GM21737 (cell line): ENCODE data around the gene SLC44A5.
"Not testable (repeated sequence)": the region's sequence is repeated elsewhere in the genome, so short reads cannot be mapped to it uniquely, and the experiment has no call there.

Experiments
- ATAC-seq: cut with Tn5 transposase; IDR thresholded peaks from one replicate; pipeline ENCODE4 v1.9.1; 2021; ENCODE audit warnings: mild to moderate bottlenecking, moderate library complexity; ENCODE audit not compliant: unreplicated experiment

The SLC44A5 gene

DNA sequence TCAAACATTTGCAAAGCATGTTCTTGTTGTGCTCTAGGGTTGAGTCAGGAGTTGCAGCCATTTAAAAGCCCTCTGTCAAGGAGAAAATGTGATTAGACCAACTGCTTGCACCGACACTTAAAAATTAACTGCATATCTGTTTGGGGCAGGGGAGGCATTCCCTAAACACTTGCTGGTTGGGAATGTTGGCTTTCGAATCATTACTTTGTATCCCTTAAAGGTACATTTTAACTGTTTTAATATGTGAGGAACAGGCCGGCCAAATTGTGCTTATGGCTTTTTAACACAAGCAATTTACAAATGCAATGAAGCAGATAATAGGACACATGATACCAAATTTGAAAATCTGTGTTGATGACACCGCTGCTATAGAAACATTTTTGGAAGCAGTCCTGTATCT lies 317.6 kb downstream of the SLC44A5 start:
- no peak for ATAC-seq

DNA sequence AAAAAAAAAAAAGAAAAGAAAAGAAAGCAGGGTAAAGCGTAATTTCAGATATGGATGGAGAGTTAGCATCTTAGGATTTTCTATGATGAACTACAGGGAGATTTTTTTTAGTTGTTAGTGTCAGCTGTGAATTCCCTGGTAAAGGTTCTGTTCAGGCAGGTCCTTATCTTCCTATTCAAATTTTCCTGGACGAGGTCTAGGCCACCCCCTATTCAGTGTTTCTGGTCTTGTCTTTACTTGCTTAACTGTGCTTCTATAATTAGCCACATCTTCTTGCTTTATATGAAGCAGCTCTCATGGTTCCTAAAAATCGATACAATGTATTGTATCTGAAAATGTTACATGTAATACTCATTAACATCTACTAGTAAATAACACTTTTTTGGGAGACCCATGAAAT lies 318.9 kb downstream of the SLC44A5 start:
- no peak for ATAC-seq

DNA sequence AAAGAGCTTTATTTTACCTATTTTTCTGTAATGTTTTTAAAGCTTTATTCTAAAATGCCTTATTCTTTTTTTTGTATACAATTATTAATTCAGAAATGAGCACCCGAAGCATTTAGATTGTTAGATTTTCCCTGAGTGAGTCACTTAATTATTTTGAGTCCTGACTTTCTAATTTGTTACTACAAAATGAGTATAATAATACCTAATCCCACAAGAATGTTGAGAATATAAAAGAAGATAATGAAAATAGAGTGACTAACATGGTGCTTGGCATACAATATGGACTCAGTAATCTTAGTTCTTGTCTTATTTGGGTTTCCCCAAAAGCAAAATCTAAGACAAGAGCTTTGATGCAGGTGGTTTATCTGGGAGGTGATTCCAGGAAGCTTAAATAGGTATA lies 334.5 kb downstream of the SLC44A5 start:
- ATAC-seq: no peak

DNA sequence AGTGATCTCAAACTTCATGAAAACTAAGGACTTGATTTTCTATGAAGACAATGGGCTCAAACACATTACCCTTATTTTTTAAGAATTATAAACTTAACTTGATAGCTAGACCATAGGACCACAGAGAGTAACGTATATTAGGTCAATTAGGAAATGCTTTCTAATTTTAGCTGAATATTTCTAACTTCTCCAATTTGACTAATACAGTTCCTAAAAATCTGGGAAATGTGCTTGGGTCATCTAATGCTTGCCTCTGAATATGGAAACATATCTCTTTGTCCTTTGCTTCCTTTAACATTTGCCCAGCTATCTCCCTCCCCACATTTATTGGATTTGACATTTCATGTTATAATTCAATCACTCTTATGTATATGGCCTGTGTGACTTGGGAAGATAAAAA lies 335.3 kb downstream of the SLC44A5 start:
- no peak for ATAC-seq

DNA sequence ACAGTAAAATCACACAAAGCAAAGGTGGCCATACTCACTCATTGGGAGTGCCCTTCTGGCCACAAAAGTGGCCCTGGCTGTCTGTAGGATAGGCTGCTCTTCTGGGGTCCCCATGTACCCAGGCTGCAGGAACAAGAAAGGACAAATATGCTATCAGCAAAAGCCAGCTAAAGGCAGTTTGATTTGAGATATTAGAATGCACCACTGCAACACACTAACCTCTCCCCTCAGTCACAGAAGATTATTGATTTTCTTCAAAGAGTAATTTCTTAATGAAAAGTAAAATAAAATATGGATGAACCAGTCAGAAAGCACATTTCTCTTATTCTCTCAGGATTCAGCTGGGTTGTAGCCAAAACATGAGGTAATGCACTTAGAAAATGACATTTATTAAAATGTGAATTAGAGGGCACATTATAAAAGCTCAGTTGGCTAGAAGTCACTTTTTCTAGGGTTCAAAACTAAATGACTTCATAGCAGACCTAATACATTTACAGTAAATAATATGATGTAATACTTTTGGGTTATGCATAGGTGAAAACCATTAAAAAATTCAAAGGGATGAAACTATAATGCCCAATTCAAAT lies 335.9 kb downstream of the SLC44A5 start:
- ATAC-seq: no peak

DNA sequence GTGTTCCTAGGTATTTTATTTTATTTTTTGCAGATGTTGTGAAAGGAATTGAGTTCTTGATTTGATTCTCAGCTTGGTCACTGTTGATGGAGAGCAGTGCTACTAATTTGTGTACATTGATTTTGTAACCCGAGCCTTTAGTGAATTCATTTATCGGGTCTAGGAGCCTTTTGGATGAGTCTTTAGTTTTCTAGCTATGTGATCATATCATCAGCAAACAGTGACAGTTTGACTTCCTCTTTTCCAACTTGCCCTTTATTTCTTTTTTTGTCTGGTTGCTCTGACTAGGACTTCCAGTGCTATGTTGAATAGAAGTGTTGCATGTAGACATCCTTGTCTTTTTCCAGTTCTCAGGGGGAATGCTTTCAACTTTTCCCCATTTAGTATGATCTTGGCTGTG lies 337.8 kb downstream of the SLC44A5 start:
- ATAC-seq: no peak

DNA sequence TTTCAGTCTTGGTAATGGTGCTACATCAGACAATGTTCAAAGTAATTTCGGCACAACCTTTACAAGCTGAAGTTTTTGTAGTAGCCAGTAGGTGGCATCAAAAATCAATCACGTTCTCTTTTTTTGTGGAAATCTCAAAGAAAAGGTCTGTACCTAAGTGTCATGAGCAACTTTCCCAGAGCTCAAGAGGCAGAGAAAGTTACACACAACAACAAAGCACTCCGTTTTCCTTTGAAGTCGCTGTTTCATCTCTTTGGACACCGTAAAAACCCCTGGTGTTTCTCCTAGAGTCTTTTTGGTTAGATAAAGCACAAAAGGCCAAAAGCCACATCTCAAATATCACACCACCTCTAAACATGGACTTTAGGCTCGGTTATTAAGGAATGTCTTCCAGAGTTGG lies 345.1 kb downstream of the SLC44A5 start:
- ATAC-seq: no peak

DNA sequence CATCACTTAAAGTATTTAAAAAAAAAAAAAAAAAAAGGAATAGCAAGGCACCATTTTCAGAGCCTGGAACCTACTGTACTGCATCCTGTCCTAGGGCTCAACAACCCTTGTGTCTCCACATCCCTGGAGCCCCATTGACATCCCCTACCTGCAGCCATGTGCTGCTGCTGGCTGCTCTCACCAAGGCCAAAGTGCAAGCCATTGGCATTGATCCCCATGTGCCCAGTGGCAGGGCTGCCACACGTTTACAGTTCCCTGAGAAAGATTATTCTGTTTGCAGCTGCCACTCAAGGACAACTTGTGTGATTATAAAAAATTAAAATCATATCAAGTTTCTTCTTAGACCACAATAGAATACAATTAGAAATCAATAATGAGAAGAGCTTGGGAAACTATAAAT lies 346.8 kb downstream of the SLC44A5 start:
- ATAC-seq: no peak

DNA sequence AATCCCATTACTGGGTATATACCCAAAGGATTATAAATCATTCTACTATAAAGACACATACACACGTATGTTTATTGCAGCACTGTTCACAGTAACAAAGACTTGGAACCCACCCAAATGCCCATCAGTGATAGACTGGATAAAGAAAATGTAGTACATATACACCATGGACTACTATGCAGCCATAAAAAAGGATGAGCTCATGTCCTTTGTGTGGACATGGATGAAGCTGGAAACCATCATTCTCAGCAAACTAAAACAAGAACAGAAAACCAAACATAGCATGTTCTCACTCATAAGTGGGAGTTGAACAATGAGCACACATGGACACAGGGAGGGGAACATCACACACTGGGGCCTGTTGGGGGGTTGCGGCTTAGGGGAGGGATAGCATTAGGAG lies 347.3 kb downstream of the SLC44A5 start:
- ATAC-seq: not testable (repeated sequence)

DNA sequence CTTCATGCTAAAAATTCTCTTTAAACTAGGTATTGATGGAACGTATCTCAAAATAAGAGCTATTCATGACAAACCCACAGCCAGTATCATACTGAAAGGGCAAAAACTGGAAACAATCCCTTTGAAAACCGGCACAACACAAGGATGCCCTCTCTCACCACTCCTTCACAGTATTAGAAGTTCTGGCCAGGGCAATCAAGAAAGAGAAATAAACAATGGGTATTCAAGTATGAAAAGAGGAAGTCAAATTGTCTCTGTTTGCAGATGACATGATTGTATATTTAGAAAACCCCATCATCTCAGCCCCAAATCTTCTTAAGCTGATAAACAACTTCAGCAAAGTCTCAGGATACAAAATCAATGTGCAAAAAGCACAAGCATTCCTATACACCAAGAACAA lies 349.0 kb downstream of the SLC44A5 start:
- not testable (repeated sequence) for ATAC-seq

DNA sequence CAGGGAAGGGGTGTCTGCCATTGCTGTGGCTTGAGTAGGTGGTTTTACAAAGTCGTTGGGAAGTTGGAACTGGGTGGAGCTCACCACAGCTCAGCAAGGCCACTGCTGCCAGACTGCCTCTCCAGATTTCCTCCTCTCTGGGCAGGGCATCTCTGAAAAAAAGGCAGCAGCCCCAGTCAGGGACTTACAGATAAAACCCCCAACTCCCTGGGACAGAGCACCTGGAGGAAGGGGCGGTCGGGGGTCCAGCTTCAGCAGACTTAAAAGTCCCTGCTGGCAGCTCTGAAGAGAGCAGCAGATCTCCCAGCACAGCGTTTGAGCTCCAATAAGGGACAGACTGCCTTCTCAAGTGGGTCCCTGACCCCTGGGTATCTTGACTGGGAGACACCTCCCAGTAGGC lies 352.6 kb downstream of the SLC44A5 start:
- ATAC-seq: no peak

DNA sequence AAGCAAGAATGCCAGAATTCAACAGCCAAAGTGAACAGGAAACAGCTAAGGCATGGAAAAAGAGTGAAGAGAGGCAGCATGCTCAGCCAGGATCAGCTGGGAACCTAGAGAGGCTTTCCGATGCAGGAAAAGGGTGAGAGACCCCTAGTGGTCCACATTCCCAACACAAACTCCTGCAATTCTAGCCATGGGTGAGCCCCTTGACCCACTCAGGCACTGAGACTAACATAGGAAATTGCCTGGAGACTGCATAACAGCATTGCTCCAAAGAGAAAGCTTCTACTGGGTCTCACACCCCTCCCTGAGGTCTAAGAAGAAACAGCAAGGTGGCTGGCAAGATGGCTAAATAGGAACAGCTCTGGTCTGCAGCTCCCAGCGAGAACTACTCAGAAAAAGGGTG lies 353.5 kb downstream of the SLC44A5 start:
- no peak for ATAC-seq

DNA sequence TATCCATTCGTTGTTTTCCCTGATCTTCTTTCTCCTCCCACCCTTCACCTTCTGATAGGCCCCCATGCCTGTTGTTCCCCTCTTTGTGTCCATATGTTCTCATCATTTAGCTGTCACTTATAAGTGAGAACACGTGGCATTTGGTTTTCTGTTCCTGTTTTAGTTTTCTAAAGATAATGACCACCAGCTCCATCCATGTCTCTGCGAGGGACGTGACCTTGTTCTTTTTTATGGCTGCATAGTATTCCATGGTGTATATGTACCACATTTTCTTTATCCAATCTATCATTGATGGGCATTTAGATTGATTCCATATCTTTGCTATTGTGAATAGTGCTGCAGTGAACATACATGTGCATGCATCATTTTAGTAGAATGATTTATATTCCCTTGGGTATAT lies 360.8 kb downstream of the SLC44A5 start:
- ATAC-seq: not testable (repeated sequence)

DNA sequence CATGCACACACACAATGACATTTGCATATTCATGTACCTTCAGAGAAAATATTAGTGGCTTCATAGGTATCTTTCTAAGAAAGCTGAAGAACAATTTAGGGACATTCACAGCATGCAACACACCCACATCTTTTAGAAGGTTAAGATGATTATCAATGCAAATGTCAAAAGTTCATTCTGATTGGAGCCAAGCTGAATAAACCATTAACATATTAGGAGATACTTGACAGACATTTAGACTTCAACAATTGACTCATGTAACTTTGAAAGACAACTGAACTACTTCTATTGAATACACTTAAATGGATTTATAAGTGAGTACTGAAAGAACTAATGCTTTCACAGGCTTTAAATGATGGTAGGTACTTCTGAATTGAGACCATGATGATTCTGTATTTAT lies 365.7 kb downstream of the SLC44A5 start:
- ATAC-seq: no peak

DNA sequence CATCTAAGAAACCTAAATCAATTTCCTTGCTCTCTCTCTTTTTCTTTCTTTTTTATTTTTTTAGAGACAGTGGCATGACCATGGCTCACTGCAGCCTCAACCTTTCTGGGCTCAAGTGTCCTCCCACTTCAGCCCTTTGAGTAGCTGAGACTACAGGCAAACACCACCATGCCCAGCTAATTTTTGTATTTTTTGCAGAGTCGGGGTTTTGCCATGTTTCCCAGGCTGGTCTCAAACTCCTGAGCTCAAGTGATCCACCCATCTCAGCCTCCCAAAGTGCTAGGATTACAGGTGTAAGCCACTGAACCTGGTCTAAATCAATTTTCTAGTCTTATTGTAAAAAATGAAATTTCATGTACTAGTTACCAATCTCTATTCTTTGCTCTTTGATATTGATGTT lies 367.8 kb downstream of the SLC44A5 start:
- no peak for ATAC-seq

DNA sequence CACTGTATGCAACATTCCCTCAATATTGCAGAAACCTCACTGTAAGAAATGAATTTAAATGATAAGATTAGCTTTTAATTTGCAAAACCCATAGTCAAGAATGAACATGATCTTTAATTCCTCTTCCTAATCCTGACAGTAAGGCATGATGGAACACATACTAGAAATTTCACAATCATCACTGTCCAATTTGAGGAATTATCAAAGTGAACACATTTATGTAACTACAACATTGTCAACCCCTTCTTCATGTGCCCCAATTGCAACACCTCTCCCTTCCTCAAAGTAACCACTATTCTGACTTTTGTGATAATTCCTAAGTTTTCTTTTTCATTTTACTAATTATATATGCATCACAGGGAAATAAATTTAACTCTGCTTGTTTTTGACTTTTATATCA lies 373.6 kb downstream of the SLC44A5 start:
- ATAC-seq: no peak

DNA sequence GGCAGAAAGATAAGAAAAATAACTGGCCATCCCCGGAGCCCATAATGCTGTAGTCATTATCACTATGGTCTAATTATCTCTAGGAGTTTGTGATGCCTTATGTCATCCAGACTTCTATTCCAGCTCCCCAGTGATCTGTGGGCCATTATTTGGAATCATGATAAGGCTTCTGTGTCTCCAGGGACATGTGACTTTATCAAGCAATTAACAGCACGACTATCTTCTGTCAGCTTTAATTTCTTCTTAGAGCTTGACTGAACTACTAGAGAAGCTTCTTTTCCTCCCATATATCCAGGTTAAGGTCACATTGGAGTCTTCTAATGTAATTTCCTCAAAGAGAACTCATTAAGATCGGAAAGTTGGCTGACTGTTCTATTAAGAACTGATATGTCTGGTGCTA lies 376.4 kb downstream of the SLC44A5 start:
- no peak for ATAC-seq

DNA sequence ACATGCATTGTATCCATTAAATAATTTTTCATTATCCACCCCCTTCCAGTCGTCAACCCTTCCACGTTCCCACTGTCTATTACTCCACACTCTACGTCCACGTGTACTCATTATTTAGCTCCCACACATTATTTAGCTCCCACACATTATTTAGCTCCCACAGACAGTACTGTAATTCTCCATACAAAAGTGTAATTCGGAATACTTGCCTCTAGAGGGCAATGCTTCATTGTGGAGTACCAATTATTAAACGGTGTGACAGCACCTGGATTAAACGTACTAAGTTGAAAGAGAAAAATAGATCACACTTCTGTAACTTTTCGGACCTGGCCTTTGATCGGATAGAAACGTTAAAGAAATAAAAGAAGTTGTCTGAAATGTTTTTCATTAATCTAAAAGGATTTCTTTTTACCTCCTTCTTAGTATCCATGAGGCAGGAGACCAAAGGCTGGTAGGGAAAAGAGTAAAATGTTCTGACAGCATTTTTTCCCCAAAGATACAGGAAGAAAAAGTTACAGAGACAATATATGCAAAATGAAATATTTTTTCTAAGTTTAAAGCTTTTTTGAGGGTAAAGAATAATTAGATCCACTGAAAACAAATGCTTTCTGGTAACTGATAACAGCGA lies 377.5 kb downstream of the SLC44A5 start:
- peak; percentile 76 for ATAC-seq

DNA sequence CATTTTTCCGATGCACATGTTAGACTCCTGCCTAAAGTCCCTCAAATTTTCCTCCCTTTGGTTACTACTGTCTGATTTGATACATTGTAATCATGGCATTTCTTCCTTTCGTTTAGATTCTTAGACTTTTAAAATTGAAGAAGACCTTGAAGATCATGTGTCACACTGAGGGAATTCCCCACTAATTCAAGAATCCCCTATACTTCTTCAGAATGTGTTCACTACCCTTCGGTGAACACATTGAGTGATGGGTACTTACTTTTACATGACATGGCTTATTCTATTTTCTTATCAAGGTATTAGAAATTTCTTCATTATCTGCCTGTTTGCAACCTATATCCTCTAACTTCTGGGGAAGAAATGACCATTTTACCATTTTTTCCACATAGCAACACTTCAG lies 390.8 kb downstream of the SLC44A5 start:
- no peak for ATAC-seq

DNA sequence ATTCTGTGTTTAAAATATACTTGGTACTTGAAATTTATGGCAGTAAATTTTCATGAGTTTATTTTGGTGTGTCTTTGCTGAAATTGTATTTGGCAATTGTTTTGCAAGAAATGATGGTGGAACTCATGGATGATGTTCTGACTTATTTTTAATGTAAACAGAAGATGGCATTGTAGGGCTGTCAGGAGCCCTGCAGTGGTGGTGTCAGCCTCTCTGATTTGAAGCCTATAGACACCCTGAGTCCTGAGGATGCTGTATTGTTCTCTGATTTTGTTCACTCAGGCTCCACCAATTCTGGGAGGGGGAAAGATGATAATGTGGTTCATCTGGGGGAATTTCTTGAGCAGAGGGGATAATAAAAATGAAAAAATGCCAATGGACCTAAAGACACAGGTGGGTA lies 396.9 kb downstream of the SLC44A5 start:
- ATAC-seq: no peak

DNA sequence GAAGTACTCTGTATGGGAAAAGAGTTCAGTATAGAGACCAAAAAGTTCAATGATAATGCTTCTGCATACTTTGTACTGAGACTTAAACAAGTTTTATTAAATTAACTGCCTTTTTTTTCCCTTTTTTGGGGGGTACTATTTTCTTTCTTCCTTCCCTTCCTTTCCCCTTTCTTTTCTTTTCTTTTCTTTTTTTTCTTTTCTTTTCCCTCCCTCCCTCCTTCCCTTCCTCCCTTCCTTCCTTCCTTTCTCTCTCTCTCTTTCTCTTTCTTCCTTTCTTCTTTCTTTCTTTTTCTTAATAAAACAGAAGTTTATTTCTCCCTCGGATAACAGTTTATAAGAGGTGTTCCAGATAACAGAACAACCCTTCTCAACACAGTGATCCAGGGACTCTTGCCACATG lies 399.3 kb downstream of the SLC44A5 start:
- no peak for ATAC-seq

DNA sequence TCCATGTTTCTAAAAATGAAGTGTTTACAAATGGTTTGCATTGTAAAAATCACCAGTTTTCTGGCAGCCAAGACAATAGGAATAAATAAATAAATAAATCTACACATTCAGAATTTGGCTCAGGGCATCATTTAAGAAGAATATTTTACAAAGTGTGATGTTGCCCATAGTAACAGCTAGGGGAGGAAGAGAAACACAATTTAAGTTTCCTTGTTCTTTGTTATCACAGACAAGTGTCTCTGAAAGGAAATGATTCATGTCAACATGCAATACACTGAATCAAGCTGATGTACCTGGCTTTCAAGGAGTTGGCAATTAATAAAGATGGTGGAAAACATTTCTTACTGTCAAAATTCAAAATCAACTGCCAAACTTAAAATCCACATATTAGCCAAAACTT lies 402.1 kb downstream of the SLC44A5 start:
- ATAC-seq: no peak
